Endodermal cell (in vitro differentiated cells): ENCODE data around the gene GAREM1. TPM values are rescaled to one million over a fixed set of nuclear protein-coding genes. Genes with fewer than 3 reads are reported as not detected.

Source experiments
- DNase-seq: peaks from one replicate; pipeline ENCODE4 v3.0.0-alpha.2; 2017
- H3K27ac ChIP-seq: 2 replicates; pipeline ENCODE4 v1.5.1; 2013; ENCODE audit warnings: mild to moderate bottlenecking, low read depth, low read length, moderate library complexity
- H3K27me3 ChIP-seq: 2 replicates; pipeline ENCODE4 v1.6.1; 2013; ENCODE audit warnings: mild to moderate bottlenecking, low read length, moderate library complexity; ENCODE audit not compliant: insufficient read depth, control insufficient read depth, poor library complexity, severe bottlenecking
- H3K36me3 ChIP-seq: 2 replicates; pipeline ENCODE4 v1.7.0; 2013; ENCODE audit warnings: mild to moderate bottlenecking, low read length, moderate library complexity; ENCODE audit not compliant: control insufficient read depth, insufficient read depth
- H3K4me1 ChIP-seq: one replicate; pipeline ENCODE4 v1.7.0; 2013; ENCODE audit warnings: low read length; ENCODE audit not compliant: control insufficient read depth, insufficient read depth
- H3K4me3 ChIP-seq: 2 replicates; pipeline ENCODE4 v1.5.1; 2013; ENCODE audit warnings: mild to moderate bottlenecking, low read length, moderate library complexity
- H3K9ac ChIP-seq: 2 replicates; pipeline ENCODE4 v1.6.1; 2013; ENCODE audit warnings: mild to moderate bottlenecking, low read length, moderate library complexity; ENCODE audit not compliant: poor library complexity, severe bottlenecking; ENCODE audit errors: extremely low read depth
- H3K9me3 ChIP-seq: 2 replicates; pipeline ENCODE4 v1.6.1; 2013; ENCODE audit warnings: mild to moderate bottlenecking, low read length, moderate library complexity; ENCODE audit not compliant: control insufficient read depth
- H3K27ac Mint-ChIP-seq: 2 replicates; pipeline ENCODE4 v1.8.0; 2020; ENCODE audit warnings: mixed read lengths
- H3K27me3 Mint-ChIP-seq: 2 replicates; pipeline ENCODE4 v1.8.0; 2021; ENCODE audit warnings: mild to moderate bottlenecking, mixed read lengths; ENCODE audit not compliant: insufficient read depth
- H3K36me3 Mint-ChIP-seq: 2 replicates; pipeline ENCODE4 v1.8.0; 2020; ENCODE audit warnings: low read depth, mixed read lengths
- H3K4me1 Mint-ChIP-seq: 2 replicates; pipeline ENCODE4 v1.8.0; 2020; ENCODE audit warnings: mixed read lengths
- H3K4me3 Mint-ChIP-seq: 2 replicates; pipeline ENCODE4 v1.8.0; 2020; ENCODE audit warnings: mild to moderate bottlenecking, moderate library complexity, mixed read lengths
- H3K9me3 Mint-ChIP-seq: 2 replicates; pipeline ENCODE4 v1.8.0; 2020; ENCODE audit warnings: mild to moderate bottlenecking, mixed read lengths
- CTCF ChIP-seq: fragments of 200-600 bp; sonication (generic); conservative IDR thresholded peaks from 2 replicates; pipeline ENCODE4 v1.5.0; 2021; ENCODE audit warnings: antibody characterized with exemption, mild to moderate bottlenecking
- WGBS, 2 experiments: methylation state at CpG; one replicate each; pipeline versions ENCODE4 v1.1.5 to v1.1.7; 2013; ENCODE audit warnings: missing lambda C conversion rate in 2 of 2, mixed read lengths in 1 of 2; ENCODE audit not compliant: insufficient coverage in 1 of 2, insufficient read length in 1 of 2; 5-methylcytosine and 5-hydroxymethylcytosine counted together
- total RNA-seq, 2 donors: library from RNA; stranded (reverse); fragmentation: NEBNext Ultra II Directional in 1 of 2; extraction: Animal tissue kit (Norgen Biotek cat#: 25700) in 1 of 2; gene quantifications; 2 replicates in 1 of 2; 3 replicates in 1 of 2; pipeline ENCODE4 v1.2.1, GENCODE V29; 2021

Gene GAREM1
- total RNA-seq, 2 donors from 2014 or later, result 9.2 to 9.4 TPM

DNA sequence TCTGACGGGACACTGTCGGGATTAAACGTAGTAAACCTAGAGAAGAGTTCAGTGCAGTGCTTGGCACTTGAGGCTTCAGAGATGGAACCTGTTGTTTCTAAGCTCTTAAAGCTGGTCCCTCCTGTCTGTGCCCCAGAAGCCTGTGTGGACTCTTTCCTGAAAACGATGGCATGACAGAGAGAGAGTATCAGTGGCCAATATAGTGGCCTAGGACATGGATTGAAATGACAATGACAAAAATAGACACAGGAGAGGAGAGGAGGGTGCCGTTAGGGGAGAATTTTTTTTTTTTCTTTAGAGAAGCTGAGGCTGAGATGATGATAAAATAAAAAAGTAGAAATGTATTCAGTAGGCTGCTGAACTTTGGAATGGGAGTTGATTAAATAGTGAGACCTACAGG, 138.0 kb downstream of the GAREM1 start:
- H3K4me1 Mint-ChIP-seq, result peaks cover 2% of the 10 kb centered on the region
- no peaks in the 10 kb centered on the region for H3K9me3 Mint-ChIP-seq
- no peak for TF ChIP-seq CTCF
- Histone ChIP-seq H3K4me3 (no peak overlapping the region), H3K36me3 (no peaks in the 10 kb centered on the region), H3K27me3 (no peaks in the 10 kb centered on the region), H3K27ac (no peak overlapping the region), H3K9me3 (no peaks in the 10 kb centered on the region), H3K4me1 (no peaks in the 10 kb centered on the region), H3K9ac (no peak overlapping the region)
- no peak overlapping the region for H3K4me3 Mint-ChIP-seq
- H3K27ac Mint-ChIP-seq, result no peak overlapping the region
- DNase-seq, result no peak
- H3K27me3 Mint-ChIP-seq, result no peaks in the 10 kb centered on the region
- 84 to 93% methylated on average over 2 to 5 of the region's 5 CpGs for WGBS, 2 experiments
- no peaks in the 10 kb centered on the region for H3K36me3 Mint-ChIP-seq

DNA sequence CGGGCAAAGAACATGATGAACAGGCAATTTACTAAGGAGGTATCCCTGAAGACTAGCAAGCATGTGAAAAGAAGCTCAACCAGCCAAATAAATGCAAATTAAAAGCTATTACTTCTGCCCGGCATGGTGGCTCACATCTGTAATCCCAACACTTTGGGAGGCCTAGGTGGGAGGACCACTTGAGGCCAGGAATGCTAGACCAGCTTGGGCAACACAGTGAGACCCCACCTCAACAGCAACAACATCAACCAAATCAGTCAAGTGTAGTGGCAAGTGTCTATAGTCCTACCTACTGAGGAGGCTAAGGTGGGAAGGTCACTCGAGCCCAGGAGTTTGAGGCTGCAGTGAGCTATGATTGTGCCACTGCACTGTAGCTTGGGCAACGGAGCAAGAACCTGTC, 141.7 kb downstream of the GAREM1 start:
- no peak overlapping the region for H3K27ac Mint-ChIP-seq
- H3K4me3 Mint-ChIP-seq, result no peak overlapping the region
- peaks cover 5% of the 10 kb centered on the region for H3K4me1 Mint-ChIP-seq

DNA sequence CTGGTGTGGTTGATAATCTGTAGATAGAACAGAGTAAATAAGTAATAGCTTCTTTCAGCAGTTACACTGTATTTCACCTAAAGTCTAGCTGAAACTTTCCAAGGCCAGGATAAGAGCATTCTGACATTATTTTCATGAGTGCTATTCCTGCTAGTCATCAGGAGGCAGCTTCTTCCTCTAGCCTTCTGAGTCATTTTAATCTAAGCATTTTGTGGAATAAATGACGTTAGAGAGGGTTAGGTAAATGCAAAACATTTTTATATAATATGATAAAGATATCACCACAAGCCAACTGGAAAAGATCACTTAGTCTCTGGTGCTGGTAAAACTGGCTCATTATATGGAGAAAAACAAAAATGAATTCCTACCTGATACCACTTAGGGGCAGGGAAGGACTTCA, 142.3 kb downstream of the GAREM1 start:
- WGBS, 2 experiments, result no CpG with 5 or more reads among the region's 1 CpG
- no peak overlapping the region for H3K27ac ChIP-seq
- H3K27me3 Mint-ChIP-seq, result no peaks in the 10 kb centered on the region

More for the DNA sequence above, 141.7 kb downstream of the GAREM1 start:
- H3K4me3 ChIP-seq, result no peak overlapping the region
- no peak overlapping the region for H3K9ac ChIP-seq
- no peaks in the 10 kb centered on the region for H3K36me3 Mint-ChIP-seq
- no peaks in the 10 kb centered on the region for H3K36me3 ChIP-seq
- DNase-seq, result no peak
- H3K9me3 Mint-ChIP-seq, result no peaks in the 10 kb centered on the region
- no peaks in the 10 kb centered on the region for H3K27me3 ChIP-seq
- H3K27me3 Mint-ChIP-seq, result no peaks in the 10 kb centered on the region
- no peak overlapping the region for H3K27ac ChIP-seq
- no peaks in the 10 kb centered on the region for H3K9me3 ChIP-seq
- 86 to 96% methylated on average over 3 to 4 of the region's 4 CpGs for WGBS, 2 experiments
- TF ChIP-seq CTCF, result no peak
- no peaks in the 10 kb centered on the region for H3K4me1 ChIP-seq

More for the DNA sequence above, 142.3 kb downstream of the GAREM1 start:
- H3K4me3 Mint-ChIP-seq, result no peak overlapping the region
- no peak for TF ChIP-seq CTCF
- no peaks in the 10 kb centered on the region for H3K27me3 ChIP-seq
- H3K4me1 ChIP-seq, result no peaks in the 10 kb centered on the region
- no peaks in the 10 kb centered on the region for H3K9me3 ChIP-seq
- DNase-seq, result no peak
- H3K9ac ChIP-seq, result no peak overlapping the region
- H3K9me3 Mint-ChIP-seq, result no peaks in the 10 kb centered on the region
- no peak overlapping the region for H3K4me3 ChIP-seq
- peaks cover 5% of the 10 kb centered on the region for H3K4me1 Mint-ChIP-seq
- no peaks in the 10 kb centered on the region for H3K36me3 ChIP-seq
- no peak overlapping the region for H3K27ac Mint-ChIP-seq
- no peaks in the 10 kb centered on the region for H3K36me3 Mint-ChIP-seq
